ENCODE data around the gene BEST1. TPM values are rescaled to one million over a fixed set of nuclear protein-coding genes. Genes with fewer than 3 reads are reported as not detected.

Gene BEST1
- total RNA-seq, 1 experiment from 2014 or later = 2.3 TPM

DNA sequence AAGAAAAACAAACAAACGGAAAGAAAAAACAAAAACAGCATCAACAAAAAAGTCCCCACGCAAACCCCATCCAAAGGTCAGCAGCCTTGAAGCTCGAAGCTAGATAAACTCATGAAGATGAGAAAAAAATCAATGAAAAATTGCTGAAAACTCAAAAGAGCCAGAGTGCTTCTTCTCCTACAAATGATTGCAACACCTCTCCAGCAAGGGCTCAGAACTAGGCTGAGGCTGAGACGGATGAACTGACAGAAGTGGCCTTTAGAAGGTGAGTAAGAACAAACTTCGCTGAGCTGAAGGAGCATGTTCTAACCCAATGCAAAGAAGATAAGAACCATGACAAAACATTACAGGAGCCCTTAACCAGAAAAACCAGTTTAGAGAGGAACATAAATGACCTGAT, 35.7 kb downstream of the BEST1 start:
- H3K27me3 ChIP-seq (ENCODE audit: insufficient read depth, low read length) = no peaks in the 10 kb centered on the region
- peaks cover 5 to 7% of the 10 kb centered on the region in 2 experiments; a peak in 1 of 4 replicates for H3K9me3 ChIP-seq (ENCODE audit: control insufficient read depth in 1 of 2, insufficient read depth in 1 of 2, low read depth in 1 of 2, low read length in 2 of 2)
- POLR2A ChIA-PET = no interaction called here
- TF ChIP-seq, protein P1, sequence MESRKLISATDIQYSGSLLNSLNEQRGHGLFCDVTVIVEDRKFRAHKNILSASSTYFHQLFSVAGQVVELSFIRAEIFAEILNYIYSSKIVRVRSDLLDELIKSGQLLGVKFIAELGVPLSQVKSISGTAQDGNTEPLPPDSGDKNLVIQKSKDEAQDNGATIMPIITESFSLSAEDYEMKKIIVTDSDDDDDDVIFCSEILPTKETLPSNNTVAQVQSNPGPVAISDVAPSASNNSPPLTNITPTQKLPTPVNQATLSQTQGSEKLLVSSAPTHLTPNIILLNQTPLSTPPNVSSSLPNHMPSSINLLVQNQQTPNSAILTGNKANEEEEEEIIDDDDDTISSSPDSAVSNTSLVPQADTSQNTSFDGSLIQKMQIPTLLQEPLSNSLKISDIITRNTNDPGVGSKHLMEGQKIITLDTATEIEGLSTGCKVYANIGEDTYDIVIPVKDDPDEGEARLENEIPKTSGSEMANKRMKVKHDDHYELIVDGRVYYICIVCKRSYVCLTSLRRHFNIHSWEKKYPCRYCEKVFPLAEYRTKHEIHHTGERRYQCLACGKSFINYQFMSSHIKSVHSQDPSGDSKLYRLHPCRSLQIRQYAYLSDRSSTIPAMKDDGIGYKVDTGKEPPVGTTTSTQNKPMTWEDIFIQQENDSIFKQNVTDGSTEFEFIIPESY (IDR thresholded peaks at IDR 0.05; ENCODE audit: extremely low read depth, insufficient replicate concordance, low read length) = no peak
- TF ChIP-seq POLR2AphosphoS5 (IDR thresholded peaks at IDR 0.05; ENCODE audit: low read depth, low read length) = no peak
- no peak for TF ChIP-seq YY1 (IDR thresholded peaks at IDR 0.05; ENCODE audit: extremely low read depth, insufficient replicate concordance, low read depth, low read length)
- no peak for TF ChIP-seq SIN3A (IDR thresholded peaks at IDR 0.05; ENCODE audit: low read depth)
- no peak for TF ChIP-seq POLR2A (IDR thresholded peaks at IDR 0.05; ENCODE audit: borderline replicate concordance, extremely low read depth, insufficient read depth, insufficient read length)
- no peak for TF ChIP-seq CBX3 (IDR thresholded peaks at IDR 0.05; ENCODE audit: low read depth)
- no peak for TF ChIP-seq SRF (IDR thresholded peaks at IDR 0.05; ENCODE audit: low read depth)
- no peak for TF ChIP-seq RAD21 (IDR thresholded peaks at IDR 0.05; ENCODE audit: low read depth)
- TF ChIP-seq EGR1 (IDR thresholded peaks at IDR 0.05; ENCODE audit: low read depth) = no peak
- RAD21 ChIA-PET (ENCODE audit: low non-redundant PET in 1 of 2, low total read pairs in 2 of 2, uncharacterized antibody in 2 of 2, unreplicated experiment in 2 of 2) = no interaction called here
- intact Hi-C loops (cut with micrococcal nuclease) = no loop called here
- H4K20me1 ChIP-seq (ENCODE audit: insufficient read depth) = no peaks in the 10 kb centered on the region
- CTCF ChIA-PET = no interaction called here
- ATAC-seq (no peak), DNase-seq (ENCODE audit: low read depth, low spot score) (no peak)
- no peaks in the 10 kb centered on the region for H3K9me2 ChIP-seq (ENCODE audit: insufficient read depth)
- no peak overlapping the region for H3K4me3 ChIP-seq (replicated peaks in 1 of 2; ENCODE audit: low read depth in 1 of 2, low read length in 2 of 2)
- BruUV-seq (replicated peaks) = no TSS peak
- H3K79me2 ChIP-seq (ENCODE audit: insufficient read depth, low read length) = no peaks in the 10 kb centered on the region
- H3K36me3 ChIP-seq (ENCODE audit: control insufficient read depth in 1 of 2, insufficient read depth in 2 of 2, low read length in 2 of 2) = no peaks in the 10 kb centered on the region
- H3K9ac ChIP-seq (ENCODE audit: low read length) = no peak overlapping the region
- H2AFZ ChIP-seq (ENCODE audit: low read depth, low read length, poor library complexity, severe bottlenecking) = no peak overlapping the region
- no peak overlapping the region for H3K4me2 ChIP-seq (ENCODE audit: low read length)
- H3K27ac ChIP-seq (ENCODE audit: low read depth, low read length) = no peak overlapping the region
- peaks cover 3 to 7% of the 10 kb centered on the region in 2 experiments; a peak in 3 of 4 replicates for H3K4me1 ChIP-seq (ENCODE audit: control insufficient read depth in 1 of 2, insufficient read depth in 2 of 2, low read length in 2 of 2)

DNA sequence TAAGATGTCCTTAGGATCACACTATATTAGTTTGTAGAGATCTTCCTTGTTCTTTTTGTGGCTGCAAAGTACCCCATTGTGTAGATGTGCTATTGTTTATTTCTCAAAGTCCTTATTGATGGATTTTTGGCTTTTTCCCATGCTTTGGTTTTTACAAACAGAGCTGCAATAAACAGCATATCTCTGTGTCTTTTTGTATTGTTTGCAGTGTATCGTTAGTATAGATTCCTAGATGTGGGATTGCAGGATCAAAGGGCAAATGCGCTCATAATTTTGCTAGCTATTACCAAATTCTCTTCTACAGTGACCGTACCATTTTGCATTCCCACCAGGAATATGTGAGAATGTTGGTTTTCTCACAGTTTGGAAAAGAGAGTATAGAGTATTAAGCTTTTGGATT, 44.8 kb downstream of the BEST1 start:
- Histone ChIP-seq H3K9me3 (ENCODE audit: control insufficient read depth in 1 of 2, insufficient read depth in 1 of 2, low read depth in 1 of 2, low read length in 2 of 2) (peaks cover 0 to 7% of the 10 kb centered on the region in 2 experiments; a peak in 1 of 4 replicates), H2AFZ (ENCODE audit: low read depth, low read length, poor library complexity, severe bottlenecking) (no peak overlapping the region), H3K27me3 (ENCODE audit: insufficient read depth, low read length) (no peaks in the 10 kb centered on the region), H3K27ac (ENCODE audit: low read depth, low read length) (no peak overlapping the region), H3K4me3 (replicated peaks in 1 of 2; ENCODE audit: low read depth in 1 of 2, low read length in 2 of 2) (no peak overlapping the region), H3K9me2 (ENCODE audit: insufficient read depth) (no peaks in the 10 kb centered on the region), H3K36me3 (ENCODE audit: control insufficient read depth in 1 of 2, insufficient read depth in 2 of 2, low read length in 2 of 2) (no peaks in the 10 kb centered on the region), H3K79me2 (ENCODE audit: insufficient read depth, low read length) (no peaks in the 10 kb centered on the region), H3K4me2 (ENCODE audit: low read length) (no peak overlapping the region), H3K4me1 (ENCODE audit: control insufficient read depth in 1 of 2, insufficient read depth in 2 of 2, low read length in 2 of 2) (no peaks in the 10 kb centered on the region), H3K9ac (ENCODE audit: low read length) (no peak overlapping the region), H4K20me1 (ENCODE audit: insufficient read depth) (no peaks in the 10 kb centered on the region)
- ChIA-PET RAD21 (ENCODE audit: low non-redundant PET in 1 of 2, low total read pairs in 2 of 2, uncharacterized antibody in 2 of 2, unreplicated experiment in 2 of 2) (no interaction called here), CTCF (no interaction called here), POLR2A (no interaction called here)
- DNase-seq (ENCODE audit: low read depth, low spot score) = no peak
- intact Hi-C loops (cut with micrococcal nuclease) = no loop called here
- no TSS peak for BruUV-seq (replicated peaks)
- ATAC-seq = no peak
- TF ChIP-seq, protein P1 (IDR thresholded peaks at IDR 0.05; ENCODE audit: extremely low read depth, insufficient replicate concordance, low read length) = no peak
- no peak for TF ChIP-seq CEBPB (IDR thresholded peaks at IDR 0.05; ENCODE audit: low read depth)
- no peak for TF ChIP-seq YY1 (IDR thresholded peaks at IDR 0.05; ENCODE audit: extremely low read depth, insufficient replicate concordance, low read depth, low read length)
- TF ChIP-seq, protein P2, sequence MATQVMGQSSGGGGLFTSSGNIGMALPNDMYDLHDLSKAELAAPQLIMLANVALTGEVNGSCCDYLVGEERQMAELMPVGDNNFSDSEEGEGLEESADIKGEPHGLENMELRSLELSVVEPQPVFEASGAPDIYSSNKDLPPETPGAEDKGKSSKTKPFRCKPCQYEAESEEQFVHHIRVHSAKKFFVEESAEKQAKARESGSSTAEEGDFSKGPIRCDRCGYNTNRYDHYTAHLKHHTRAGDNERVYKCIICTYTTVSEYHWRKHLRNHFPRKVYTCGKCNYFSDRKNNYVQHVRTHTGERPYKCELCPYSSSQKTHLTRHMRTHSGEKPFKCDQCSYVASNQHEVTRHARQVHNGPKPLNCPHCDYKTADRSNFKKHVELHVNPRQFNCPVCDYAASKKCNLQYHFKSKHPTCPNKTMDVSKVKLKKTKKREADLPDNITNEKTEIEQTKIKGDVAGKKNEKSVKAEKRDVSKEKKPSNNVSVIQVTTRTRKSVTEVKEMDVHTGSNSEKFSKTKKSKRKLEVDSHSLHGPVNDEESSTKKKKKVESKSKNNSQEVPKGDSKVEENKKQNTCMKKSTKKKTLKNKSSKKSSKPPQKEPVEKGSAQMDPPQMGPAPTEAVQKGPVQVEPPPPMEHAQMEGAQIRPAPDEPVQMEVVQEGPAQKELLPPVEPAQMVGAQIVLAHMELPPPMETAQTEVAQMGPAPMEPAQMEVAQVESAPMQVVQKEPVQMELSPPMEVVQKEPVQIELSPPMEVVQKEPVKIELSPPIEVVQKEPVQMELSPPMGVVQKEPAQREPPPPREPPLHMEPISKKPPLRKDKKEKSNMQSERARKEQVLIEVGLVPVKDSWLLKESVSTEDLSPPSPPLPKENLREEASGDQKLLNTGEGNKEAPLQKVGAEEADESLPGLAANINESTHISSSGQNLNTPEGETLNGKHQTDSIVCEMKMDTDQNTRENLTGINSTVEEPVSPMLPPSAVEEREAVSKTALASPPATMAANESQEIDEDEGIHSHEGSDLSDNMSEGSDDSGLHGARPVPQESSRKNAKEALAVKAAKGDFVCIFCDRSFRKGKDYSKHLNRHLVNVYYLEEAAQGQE (IDR thresholded peaks at IDR 0.05; ENCODE audit: low read depth) = no peak
- no peak for TF ChIP-seq EGR1 (IDR thresholded peaks at IDR 0.05; ENCODE audit: low read depth)
- no peak for TF ChIP-seq SRF (IDR thresholded peaks at IDR 0.05; ENCODE audit: low read depth)
- no peak for TF ChIP-seq JUND (IDR thresholded peaks at IDR 0.05)
- TF ChIP-seq FOSL1 (IDR thresholded peaks at IDR 0.05; ENCODE audit: low read depth) = no peak
- no peak for TF ChIP-seq ZFX (IDR thresholded peaks at IDR 0.05)
- no peak for TF ChIP-seq SP1 (IDR thresholded peaks at IDR 0.05; ENCODE audit: low read depth)

All from HCT116 (cell line).